ENCODE data around the gene KCNG2.

The KCNG2 gene

DNA sequence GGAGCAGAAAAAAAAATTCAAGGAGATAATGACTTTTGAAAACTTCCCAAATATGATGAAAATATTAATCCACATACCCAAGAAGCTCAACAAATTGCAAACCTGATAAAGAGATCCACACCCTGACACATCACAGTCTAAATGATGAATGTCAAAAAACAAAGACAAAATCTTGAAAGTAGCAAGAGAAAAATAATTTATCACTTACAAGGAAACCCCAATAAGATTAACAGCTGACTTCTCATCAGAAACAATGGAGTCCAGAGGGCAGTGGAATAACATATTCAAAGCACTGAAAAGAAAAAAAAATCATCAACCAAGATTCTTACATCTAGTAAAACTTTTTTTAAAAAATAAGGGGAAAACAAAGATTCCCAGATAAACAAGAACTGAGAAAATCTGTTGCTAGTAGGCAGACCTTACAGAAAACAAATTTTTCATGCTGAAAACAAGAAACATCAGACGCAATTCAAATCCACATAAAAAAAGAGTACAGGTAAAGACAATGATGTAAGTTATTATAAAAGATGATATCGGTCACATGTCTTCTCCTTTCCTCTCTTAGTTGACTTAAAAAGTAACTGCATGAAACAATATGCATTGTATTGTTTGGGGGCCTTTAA is 132.4 kb downstream of the KCNG2 start:
- Histone ChIP-seq H3K27ac (no peak overlapping the region), H3K4me3 (ENCODE audit: low read depth, low read length) (no peak overlapping the region), H3K36me3 (peaks cover 40% of the 10 kb centered on the region), H3K27me3 (ENCODE audit: insufficient read depth, low read depth, severe bottlenecking) (no peaks in the 10 kb centered on the region), H3K9me3 (ENCODE audit: severe bottlenecking) (peaks cover 15% of the 10 kb centered on the region)
- TF ChIP-seq, protein P1, sequence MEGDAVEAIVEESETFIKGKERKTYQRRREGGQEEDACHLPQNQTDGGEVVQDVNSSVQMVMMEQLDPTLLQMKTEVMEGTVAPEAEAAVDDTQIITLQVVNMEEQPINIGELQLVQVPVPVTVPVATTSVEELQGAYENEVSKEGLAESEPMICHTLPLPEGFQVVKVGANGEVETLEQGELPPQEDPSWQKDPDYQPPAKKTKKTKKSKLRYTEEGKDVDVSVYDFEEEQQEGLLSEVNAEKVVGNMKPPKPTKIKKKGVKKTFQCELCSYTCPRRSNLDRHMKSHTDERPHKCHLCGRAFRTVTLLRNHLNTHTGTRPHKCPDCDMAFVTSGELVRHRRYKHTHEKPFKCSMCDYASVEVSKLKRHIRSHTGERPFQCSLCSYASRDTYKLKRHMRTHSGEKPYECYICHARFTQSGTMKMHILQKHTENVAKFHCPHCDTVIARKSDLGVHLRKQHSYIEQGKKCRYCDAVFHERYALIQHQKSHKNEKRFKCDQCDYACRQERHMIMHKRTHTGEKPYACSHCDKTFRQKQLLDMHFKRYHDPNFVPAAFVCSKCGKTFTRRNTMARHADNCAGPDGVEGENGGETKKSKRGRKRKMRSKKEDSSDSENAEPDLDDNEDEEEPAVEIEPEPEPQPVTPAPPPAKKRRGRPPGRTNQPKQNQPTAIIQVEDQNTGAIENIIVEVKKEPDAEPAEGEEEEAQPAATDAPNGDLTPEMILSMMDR (IDR thresholded peaks at IDR 0.05; ENCODE audit: low read depth, low read length), result no peak
- no peak for DNase-seq

DNA sequence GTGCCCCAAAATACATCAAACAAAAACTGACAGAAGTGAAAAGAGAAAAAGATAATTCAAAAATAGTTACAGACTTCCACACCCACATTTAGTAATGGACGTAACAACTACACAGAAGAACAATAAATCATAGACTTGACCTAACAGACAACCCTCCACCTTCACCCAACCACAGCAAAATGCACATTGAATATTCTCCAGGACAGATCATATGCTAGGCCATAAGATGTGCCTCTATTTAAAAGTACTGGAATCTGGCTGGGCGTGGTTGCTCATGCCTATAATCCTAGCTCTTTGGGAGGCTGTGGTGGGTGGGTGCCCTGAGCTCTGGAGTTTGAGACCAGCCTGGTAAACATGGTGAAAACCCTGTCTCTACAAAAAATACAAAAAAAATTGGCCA is 133.7 kb downstream of the KCNG2 start:
- TF ChIP-seq, protein P1 (IDR thresholded peaks at IDR 0.05; ENCODE audit: low read depth, low read length), result no peak
- Histone ChIP-seq H3K4me3 (ENCODE audit: low read depth, low read length) (no peak overlapping the region), H3K9me3 (ENCODE audit: severe bottlenecking) (peaks cover 15% of the 10 kb centered on the region), H3K36me3 (peaks cover 43% of the 10 kb centered on the region), H3K27me3 (ENCODE audit: insufficient read depth, low read depth, severe bottlenecking) (no peaks in the 10 kb centered on the region), H3K27ac (no peak overlapping the region)
- DNase-seq, result no peak

DNA sequence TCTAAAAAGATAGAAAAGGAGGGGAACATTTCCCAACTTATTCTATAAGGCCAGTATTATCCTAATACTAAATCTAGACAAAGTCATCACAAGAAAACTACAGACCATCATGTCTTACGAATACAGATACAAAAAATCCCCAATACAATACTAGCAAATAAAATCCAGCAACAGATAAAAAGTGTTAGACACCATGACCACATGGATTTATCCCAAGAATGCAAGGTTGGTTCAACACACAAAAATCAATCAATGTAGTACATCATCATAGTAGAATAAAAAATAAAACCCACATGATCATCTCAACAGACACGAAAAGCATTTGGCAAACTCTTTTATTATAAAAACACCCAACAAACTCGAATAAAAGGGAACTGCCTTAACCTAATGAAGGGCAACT is 135.2 kb downstream of the KCNG2 start:
- TF ChIP-seq, protein P1 (IDR thresholded peaks at IDR 0.05; ENCODE audit: low read depth, low read length), result no peak
- peaks cover 15% of the 10 kb centered on the region for H3K9me3 ChIP-seq (ENCODE audit: severe bottlenecking)

DNA sequence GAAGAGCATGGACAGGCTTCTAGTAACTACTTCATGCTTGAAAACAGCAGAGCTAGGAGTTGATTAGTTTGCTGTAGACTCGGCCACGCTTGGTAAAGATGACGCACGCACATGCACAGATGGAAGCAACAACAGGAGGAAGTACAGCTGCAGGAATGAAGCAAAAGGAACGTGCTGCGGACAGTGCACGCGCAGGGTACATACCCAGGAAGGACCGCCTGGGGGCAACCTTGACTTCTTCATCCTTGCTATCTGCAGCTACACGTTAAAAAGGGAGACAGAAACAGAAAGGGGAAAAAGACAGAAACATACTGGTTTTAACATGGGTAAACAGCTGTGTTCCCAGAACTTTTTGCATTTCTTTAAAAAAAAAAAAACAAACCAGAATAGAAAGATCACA is 136.0 kb downstream of the KCNG2 start:
- H3K27ac ChIP-seq, result no peak overlapping the region
- no peak overlapping the region for H3K4me3 ChIP-seq (ENCODE audit: low read depth, low read length)
- TF ChIP-seq, protein P1 (IDR thresholded peaks at IDR 0.05; ENCODE audit: low read depth, low read length), result peak; percentile 95
- H3K27me3 ChIP-seq (ENCODE audit: insufficient read depth, low read depth, severe bottlenecking), result no peaks in the 10 kb centered on the region
- peaks cover 15% of the 10 kb centered on the region for H3K9me3 ChIP-seq (ENCODE audit: severe bottlenecking)
- H3K36me3 ChIP-seq, result peaks cover 47% of the 10 kb centered on the region
- peak; percentile 89 for DNase-seq

More for the DNA sequence above, 135.2 kb downstream of the KCNG2 start:
- Histone ChIP-seq H3K4me3 (ENCODE audit: low read depth, low read length) (no peak overlapping the region), H3K36me3 (peaks cover 50% of the 10 kb centered on the region), H3K27ac (no peak overlapping the region), H3K27me3 (ENCODE audit: insufficient read depth, low read depth, severe bottlenecking) (no peaks in the 10 kb centered on the region)
- no peak for DNase-seq

GRCh38 chr18:79934311-79935097 is 136.8 kb downstream of the KCNG2 start:
- Histone ChIP-seq H3K27me3 (ENCODE audit: insufficient read depth, low read depth, severe bottlenecking) (no peaks in the 10 kb centered on the region), H3K36me3 (peaks cover 50% of the 10 kb centered on the region), H3K4me3 (ENCODE audit: low read depth, low read length) (no peak overlapping the region), H3K9me3 (ENCODE audit: severe bottlenecking) (peaks cover 15% of the 10 kb centered on the region), H3K27ac (peak overlapping the region; percentile 12; the same call in 1 of the 2 replicates)
- peak; percentile 81 for DNase-seq
- TF ChIP-seq, protein P1 (IDR thresholded peaks at IDR 0.05; ENCODE audit: low read depth, low read length), result peak; percentile 62

Data from WERI-Rb-1 (cell line).